Tibial artery (tissue), 4 donors: ENCODE data around the gene URB1.
"Not testable (repeated sequence)": the region's sequence is repeated elsewhere in the genome, so short reads cannot be mapped to it uniquely, and the experiment has no call there.

Experiments used
- DNase-seq, 2 donors: peaks; one replicate each; pipeline ENCODE4 v3.0.0-alpha.2; 2019
- H3K27ac ChIP-seq, 2 donors: fragments of 200-600 bp; sonication (generic) in 1 of 2; 1 replicate in 1 of 2; 2 replicates in 1 of 2; pipeline ENCODE4 v1.5.1; 2018 to 2019; ENCODE audit warnings: mild to moderate bottlenecking in 1 of 2
- H3K27me3 ChIP-seq, 2 donors: fragments of 200-600 bp; sonication (generic) in 1 of 2; one replicate each; pipeline versions ENCODE4 v1.5.1 to v1.6.0; 2016 to 2019
- H3K36me3 ChIP-seq, 3 donors: fragments of 200-600 bp; sonication (generic) in 2 of 3; one replicate each; pipeline ENCODE4 v1.5.1; 2016 to 2019; ENCODE audit warnings: mild to moderate bottlenecking in 2 of 3
- H3K4me1 ChIP-seq, 4 donors: fragments of 200-600 bp; sonication (generic) in 2 of 4; 1 replicate in 3 of 4; 2 replicates in 1 of 4; pipeline ENCODE4 v1.5.1; 2016 to 2019
- H3K4me3 ChIP-seq, 2 donors: fragments of 200-600 bp; sonication (generic) in 1 of 2; 1 replicate in 1 of 2; 2 replicates in 1 of 2; pipeline ENCODE4 v1.5.1; 2018 to 2019; ENCODE audit warnings: mild to moderate bottlenecking in 2 of 2
- H3K9me3 ChIP-seq, 3 donors: fragments of 200-600 bp; sonication (generic) in 1 of 3; one replicate each; pipeline ENCODE4 v1.5.1; 2016 to 2019
- intact Hi-C: fragments of 100-400 bp; cut with DNase I; formaldehyde crosslinking; loops from one replicate; pipeline ENCODE4 v1.15.0; 2023; ENCODE audit warnings: low total_unique reads
- TF ChIP-seq, protein P1 (sequence below), 2 experiments: fragments of 200-600 bp in 1 of 2; fragments of 450-650 bp in 1 of 2; IDR thresholded peaks; one replicate each; pipeline ENCODE4 v1.5.1; 2017 to 2019; ENCODE audit warnings: antibody characterized with exemption in 2 of 2, mild to moderate bottlenecking in 1 of 2, moderate library complexity in 1 of 2

URB1 gene

DNA sequence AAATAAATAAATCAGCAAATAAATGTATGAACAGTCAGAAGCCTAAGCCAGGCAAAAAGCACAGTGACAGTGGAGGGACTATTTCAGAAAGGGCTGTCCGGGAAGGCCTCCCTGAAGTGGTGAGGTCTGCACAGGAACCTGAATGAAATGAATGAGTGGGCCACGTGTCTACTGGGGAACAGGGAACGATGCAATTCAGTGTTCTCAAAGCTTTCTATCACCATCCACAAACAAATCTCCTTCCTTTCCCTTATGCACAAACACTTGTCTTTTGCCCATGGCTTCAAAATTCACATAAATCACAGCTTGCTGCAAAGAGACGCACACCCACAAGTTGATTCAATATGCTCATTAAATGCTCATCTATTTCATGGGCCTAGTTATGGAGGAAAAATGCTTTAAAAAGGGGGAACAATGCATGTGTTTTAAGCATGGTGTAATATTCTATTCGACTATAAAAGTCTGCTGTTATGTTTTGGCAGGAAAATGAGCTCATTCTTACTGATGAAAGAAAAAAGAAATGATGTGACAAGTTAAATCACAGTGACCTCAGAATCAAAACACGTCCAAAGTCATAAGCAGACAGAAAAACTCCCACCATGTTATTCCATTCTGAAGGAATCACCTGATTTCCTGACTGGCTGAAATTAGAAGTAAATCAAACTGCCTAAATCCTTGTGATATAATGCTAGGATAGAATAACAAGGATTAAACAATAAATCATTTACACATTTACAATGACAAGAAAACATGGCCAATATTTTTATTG, 21.6 kb downstream of the URB1 start:
- Histone ChIP-seq H3K36me3 (peaks cover 36 to 67% (median 66%) of the 10 kb centered on the region in 3 donors), H3K9me3 (no peaks in the 10 kb centered on the region), H3K4me3 (no peak overlapping the region), H3K4me1 (peaks cover 0 to 17% (median 1%) of the 10 kb centered on the region in 4 donors), H3K27me3 (no peaks in the 10 kb centered on the region), H3K27ac (peak overlapping the region; percentile 15 to 52)
- intact Hi-C loops, result no loop called here
- DNase-seq, result no peak
- TF ChIP-seq, protein P1, sequence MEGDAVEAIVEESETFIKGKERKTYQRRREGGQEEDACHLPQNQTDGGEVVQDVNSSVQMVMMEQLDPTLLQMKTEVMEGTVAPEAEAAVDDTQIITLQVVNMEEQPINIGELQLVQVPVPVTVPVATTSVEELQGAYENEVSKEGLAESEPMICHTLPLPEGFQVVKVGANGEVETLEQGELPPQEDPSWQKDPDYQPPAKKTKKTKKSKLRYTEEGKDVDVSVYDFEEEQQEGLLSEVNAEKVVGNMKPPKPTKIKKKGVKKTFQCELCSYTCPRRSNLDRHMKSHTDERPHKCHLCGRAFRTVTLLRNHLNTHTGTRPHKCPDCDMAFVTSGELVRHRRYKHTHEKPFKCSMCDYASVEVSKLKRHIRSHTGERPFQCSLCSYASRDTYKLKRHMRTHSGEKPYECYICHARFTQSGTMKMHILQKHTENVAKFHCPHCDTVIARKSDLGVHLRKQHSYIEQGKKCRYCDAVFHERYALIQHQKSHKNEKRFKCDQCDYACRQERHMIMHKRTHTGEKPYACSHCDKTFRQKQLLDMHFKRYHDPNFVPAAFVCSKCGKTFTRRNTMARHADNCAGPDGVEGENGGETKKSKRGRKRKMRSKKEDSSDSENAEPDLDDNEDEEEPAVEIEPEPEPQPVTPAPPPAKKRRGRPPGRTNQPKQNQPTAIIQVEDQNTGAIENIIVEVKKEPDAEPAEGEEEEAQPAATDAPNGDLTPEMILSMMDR (IDR thresholded peaks at IDR 0.05), result no peak

DNA sequence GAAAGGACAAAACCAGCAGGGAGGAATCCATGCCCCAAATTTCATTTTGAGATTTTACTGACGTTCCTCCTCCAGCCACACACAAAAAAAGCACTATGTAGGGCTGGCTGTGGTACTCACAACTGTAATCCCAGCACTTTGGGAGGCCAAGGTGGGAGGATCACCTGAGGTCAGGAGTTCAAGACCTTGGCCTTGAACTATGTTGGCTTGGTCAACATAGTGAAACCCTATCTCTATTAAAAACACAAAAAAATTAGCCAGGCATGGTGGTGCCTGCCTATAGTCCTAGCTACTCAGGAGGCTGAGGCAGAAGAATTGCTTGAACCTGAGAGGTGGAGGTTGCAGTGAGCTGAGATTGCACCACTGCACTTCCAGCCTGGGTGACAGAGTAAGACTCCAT, 23.9 kb downstream of the URB1 start:
- H3K27me3 ChIP-seq, DNase-seq, H3K9me3 ChIP-seq, intact Hi-C loops, H3K4me3 ChIP-seq: not testable (repeated sequence)
- peaks cover 53 to 73% (median 72%) of the 10 kb centered on the region in 3 donors for H3K36me3 ChIP-seq
- peaks cover 0 to 17% (median 1%) of the 10 kb centered on the region in 4 donors for H3K4me1 ChIP-seq
- peak overlapping the region in 1 of 2 donors; percentile 12 for H3K27ac ChIP-seq

DNA sequence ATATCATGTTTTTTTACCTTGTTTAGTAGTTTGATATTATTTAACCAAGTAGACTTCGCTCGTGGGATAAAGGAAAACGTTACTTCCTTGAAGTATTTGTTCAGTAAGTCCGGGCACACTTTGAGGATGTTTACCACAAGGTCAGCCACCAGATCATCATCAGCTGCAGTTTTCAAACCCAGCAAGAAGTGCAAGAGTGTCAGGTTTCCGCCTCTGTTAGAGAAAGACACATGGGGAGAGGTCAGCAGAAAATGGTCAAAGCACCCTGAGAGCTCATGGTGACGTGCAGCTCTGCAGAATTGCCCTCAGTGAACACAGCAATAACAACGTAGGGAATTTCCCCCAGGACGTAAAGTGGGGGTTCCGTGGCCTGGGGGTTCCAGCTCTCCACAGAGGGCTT, 24.4 kb downstream of the URB1 start:
- peaks cover 53 to 78% (median 77%) of the 10 kb centered on the region in 3 donors for H3K36me3 ChIP-seq
- H3K4me3 ChIP-seq, result no peak overlapping the region
- no peak overlapping the region for H3K27ac ChIP-seq
- intact Hi-C loops, result no loop called here
- H3K4me1 ChIP-seq, result peaks cover 0 to 17% (median 1%) of the 10 kb centered on the region in 4 donors
- no peaks in the 10 kb centered on the region for H3K9me3 ChIP-seq
- TF ChIP-seq, protein P1 (IDR thresholded peaks at IDR 0.05), result no peak
- H3K27me3 ChIP-seq, result no peaks in the 10 kb centered on the region
- DNase-seq, result no peak

DNA sequence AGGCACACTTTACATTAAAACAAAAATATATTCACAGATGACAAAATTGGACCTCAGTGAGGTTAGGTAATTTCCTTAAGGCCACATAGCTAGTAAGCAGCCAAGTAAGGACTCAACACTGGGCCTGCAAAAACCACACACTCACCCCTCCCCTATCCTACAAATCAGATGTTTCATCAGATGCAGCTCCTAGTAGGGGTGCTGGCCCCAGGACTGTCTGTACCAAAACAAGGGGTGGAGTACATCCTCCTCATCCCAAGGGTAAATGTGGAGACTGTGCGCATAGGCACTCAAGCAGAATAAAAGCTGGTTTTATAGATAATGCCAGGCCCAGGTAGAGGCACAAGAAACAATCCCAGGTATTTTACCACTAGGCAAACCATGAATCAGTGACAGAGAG, 25.7 kb downstream of the URB1 start:
- Histone ChIP-seq H3K27ac (no peak overlapping the region), H3K4me3 (no peak overlapping the region), H3K27me3 (no peaks in the 10 kb centered on the region), H3K9me3 (no peaks in the 10 kb centered on the region), H3K36me3 (peaks cover 64 to 87% (median 78%) of the 10 kb centered on the region in 3 donors), H3K4me1 (peaks cover 0 to 12% (median 1%) of the 10 kb centered on the region in 4 donors)
- TF ChIP-seq, protein P1 (IDR thresholded peaks at IDR 0.05), result no peak
- intact Hi-C loops, result no loop called here
- no peak for DNase-seq

DNA sequence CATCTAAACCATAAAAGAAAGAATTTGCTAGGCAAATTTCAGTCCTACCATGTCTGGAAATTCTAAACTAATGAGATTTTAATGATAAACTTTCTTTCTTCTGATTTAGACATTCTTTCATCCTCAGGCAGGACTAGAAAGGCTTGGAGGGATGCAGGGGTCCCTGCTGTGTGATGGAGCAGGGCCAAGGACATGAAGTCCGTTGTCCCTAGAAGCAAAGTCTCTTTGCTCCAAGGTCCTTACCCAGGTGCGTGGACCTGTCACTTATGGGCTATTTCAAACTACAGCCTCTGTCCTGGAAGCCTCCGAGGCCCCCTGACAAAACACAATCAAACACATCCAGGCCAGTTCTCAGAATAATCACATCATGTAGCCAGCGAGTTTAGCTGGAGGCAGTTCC, 26.6 kb downstream of the URB1 start:
- no peak overlapping the region for H3K27ac ChIP-seq
- no peaks in the 10 kb centered on the region for H3K9me3 ChIP-seq
- H3K4me3 ChIP-seq, result no peak overlapping the region
- peaks cover 0 to 3% (median 0%) of the 10 kb centered on the region in 4 donors for H3K4me1 ChIP-seq
- intact Hi-C loops, result no loop called here
- no peak for DNase-seq
- TF ChIP-seq, protein P1 (IDR thresholded peaks at IDR 0.05), result no peak
- peaks cover 67 to 90% (median 81%) of the 10 kb centered on the region in 3 donors for H3K36me3 ChIP-seq
- no peaks in the 10 kb centered on the region for H3K27me3 ChIP-seq

DNA sequence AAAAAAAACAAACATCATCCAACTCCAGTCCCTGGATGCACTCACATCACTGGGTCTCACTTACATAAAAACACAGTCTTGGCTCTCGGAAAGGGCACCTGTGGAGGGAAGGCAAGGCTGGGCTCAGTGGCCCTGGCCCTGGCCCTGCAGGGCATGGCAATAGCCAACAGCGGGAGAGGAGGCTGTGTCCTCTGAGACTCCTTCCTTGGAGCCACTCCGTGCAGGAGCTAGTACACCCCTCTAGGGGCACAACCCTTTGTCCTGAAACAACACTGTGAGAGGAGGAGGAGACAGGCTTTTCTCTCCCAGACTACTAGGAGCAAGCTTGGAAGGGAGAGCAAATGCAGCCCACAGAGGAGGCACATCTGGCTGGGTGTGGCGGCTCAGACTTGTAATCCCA, 28.0 kb downstream of the URB1 start:
- TF ChIP-seq, protein P1 (IDR thresholded peaks at IDR 0.05), result no peak
- no peak for DNase-seq
- H3K4me1 ChIP-seq, result no peaks in the 10 kb centered on the region
- H3K27ac ChIP-seq, result no peak overlapping the region
- H3K36me3 ChIP-seq, result peaks cover 75 to 94% (median 85%) of the 10 kb centered on the region in 3 donors
- no peaks in the 10 kb centered on the region for H3K27me3 ChIP-seq
- intact Hi-C loops, result no loop called here
- no peak overlapping the region for H3K4me3 ChIP-seq
- H3K9me3 ChIP-seq, result no peaks in the 10 kb centered on the region
